Retina (tissue), 1 donor: ENCODE results near the gene PFDN6.

Experiments used
- DNase-seq: peaks from one replicate; pipeline ENCODE4 v3.0.0-alpha.2; 2016

PFDN6 gene

DNA sequence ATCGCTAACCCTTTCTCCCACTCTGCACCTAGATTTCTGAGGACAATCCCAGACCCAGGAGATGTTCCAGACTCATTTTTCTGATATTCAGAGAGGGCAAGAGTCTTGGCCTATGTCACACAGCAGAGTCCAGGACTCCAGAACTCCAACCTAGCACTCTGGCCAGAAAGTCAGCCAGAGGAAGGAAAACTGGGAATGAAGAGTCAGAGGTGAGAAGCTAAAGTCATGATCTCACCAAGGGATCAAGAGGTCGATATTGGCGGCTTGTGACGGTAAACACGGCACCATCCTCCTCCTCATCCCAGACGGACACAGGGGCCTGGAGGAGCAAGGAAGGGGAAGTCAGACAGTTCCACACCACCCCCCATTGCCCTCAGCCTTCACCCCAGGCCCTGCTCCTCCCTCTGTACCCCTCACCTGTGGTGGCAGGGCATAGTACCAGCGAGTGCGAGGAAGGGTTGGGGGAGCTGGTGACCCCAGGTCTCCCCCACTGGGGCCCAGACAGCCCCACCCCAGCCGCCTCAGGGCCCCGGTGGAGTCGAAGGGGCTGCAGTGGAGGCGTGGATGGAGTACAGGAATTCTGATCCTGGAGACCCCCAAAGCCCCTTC, 7.5 kb downstream of the PFDN6 start:
- DNase-seq, result no peak

DNA sequence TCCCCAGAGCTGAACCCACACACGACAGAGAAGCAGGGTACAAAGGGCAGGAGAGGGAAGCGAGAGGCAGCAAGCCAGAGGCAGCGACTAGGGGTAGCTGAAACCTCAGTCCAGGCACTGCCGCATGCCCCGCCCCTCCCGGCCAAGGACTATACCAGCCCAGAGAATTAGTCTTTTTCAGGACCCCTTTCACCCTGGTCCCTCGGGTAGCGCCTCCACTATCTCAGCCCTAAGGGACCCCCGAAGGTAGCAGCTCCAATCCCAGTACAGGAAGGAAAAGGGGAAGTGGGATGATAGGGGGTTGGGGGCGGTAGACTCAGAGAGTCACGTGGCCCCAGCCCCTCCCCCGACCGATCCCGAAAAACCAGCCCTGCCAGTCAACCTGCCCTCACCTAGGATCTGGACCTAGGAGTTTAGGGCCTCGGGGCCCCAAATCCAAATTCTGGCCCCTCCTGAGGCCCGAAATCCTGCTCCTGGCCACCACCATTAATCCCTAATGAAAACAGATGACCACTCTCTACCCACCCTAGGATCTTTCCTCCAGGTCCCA, 8.1 kb downstream of the PFDN6 start:
- DNase-seq, result peak; percentile 19

DNA sequence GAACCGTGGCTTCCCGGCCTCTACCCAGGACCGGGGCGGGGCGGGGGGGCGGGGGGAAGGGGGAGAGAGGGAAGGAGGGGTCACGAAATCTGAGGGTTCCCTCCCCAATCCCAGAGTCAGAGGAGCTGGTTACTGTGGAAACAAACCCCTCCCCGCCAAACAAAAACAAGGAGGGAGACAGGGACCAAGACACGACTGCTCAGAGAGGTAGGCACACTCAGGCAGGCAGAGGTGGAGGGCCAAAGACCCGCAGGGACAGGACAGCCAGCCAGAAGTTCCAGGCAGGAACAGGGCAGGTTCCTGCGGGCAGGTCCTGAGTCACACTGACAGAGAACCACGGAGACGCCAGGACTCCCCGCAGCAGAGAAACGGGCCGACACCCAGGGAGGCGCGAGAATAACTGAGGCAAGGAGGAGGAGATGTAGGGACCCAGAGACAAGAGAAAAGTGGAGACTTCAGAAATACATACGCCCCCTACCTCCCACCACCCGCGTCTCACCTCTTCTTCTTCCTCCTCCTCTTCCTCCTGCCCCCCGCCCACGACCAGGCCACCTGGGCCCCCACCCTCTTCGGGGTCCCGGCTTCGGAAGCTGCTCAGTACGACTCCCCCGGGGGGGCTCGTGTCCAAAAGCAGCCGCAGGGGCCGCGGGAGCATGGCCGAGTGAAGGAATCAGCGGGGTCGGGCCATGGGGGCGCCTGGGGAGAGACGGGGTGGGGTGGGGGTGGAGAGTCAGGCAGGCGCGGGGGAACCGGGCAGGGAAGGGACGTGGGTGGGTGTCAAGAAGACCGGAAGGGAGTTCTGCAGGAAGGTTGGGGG, 8.8 kb downstream of the PFDN6 start:
- peak; percentile 49 for DNase-seq

DNA sequence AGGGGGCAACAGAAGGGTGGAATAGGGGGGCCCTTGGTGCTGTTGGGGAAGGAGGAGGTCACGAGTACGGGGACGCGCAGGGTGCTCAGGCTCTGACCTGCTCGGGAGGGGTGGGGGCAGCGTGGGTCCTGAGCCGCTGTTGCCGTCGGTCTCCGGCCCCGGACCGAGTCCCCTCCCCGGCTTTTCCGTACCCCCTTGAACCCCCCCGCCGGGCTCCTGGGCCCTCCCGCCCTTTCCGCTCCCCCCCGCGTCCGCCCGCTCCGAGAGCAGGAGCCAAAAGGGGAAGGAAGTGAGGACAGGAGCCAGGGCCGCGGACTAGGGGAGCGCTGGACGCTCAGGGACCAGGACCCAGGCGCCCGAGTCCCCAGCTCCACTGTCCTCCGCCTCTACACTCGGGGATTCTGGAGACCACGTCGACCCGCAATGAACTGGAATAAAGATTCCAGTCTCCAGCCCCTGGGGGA, 9.4 kb downstream of the PFDN6 start, which contains the start of gene RGL2:
Gene RGL2, minus strand, starts transcription at position 170 of the 464 bp plus-strand sequence. CDS start 332 bp downstream, outside the sequence.
- no peak for DNase-seq

DNA sequence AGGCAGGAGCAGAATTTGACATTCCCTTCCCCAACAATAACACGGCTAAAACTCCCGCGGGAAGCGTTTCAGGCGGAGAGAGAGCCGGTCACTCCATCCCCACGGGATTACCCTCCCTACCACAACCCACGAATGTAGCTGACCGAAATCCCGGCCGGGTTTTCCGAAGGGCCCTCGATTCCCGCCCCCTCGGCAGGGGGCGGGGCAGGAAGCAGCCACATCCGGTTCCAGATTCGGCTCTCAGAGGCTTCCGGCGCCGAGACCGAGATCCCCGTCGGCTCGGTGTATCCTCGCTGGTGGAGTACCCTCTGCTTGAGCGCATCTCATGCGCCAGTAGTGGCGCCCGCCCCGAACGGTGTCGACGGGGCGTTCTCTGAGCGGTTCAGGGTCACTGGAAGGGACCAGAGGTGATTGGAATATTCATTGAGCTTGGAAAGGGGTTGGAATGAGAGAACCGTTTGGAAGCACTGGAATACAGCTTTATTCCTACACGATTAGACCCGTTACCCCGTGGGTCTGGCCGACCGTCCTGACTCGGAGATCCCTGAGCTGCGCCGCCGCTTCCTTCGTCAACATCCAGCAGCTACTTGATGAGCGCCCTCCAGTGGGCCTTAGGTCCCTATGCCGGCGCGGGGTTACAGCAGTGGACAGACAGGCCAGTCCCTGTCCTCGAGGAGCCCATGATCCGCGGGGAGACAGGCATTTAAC, 10.0 kb downstream of the PFDN6 start:
- DNase-seq, result peak; percentile 96

DNA sequence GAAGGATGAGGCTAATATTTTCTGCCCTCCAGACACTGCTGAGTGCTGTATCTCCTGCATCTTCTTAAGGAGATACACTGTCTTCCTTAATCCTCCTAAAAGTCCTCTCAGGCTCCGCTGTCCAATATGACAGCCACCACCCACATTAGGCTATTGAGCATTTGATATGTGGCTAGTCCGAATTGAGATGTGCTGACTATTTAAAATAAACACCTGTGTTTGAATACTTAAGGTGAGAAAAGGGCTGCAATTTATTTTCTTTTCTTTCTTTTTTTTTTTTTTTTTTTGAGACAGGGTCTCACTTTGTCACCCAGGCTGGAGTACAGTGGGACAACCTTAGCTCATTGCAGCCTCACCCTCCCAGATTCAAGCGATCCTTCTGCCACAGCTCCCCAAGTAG, 12.5 kb downstream of the PFDN6 start:
- no peak for DNase-seq

DNA sequence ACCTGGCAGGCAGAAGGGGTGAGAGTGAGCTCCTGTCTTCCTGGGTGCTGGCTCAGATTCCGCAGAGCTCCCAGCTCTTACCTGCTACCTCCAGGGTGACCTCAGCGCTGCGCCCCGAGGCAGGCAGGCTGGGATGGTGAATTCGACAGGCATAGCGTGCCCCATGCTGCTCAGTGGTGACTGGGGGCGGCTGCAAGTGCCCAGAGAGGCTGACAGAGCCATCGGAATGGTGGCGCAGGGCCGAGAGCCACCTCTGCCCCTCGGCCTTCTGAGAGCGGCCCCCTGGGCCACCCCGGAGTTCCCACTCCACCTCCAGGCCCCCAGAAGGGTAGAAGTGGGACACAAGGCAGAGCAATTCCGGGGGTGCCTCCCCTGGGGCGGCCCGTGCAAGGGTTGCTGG, 14.8 kb downstream of the PFDN6 start:
- DNase-seq, result no peak

DNA sequence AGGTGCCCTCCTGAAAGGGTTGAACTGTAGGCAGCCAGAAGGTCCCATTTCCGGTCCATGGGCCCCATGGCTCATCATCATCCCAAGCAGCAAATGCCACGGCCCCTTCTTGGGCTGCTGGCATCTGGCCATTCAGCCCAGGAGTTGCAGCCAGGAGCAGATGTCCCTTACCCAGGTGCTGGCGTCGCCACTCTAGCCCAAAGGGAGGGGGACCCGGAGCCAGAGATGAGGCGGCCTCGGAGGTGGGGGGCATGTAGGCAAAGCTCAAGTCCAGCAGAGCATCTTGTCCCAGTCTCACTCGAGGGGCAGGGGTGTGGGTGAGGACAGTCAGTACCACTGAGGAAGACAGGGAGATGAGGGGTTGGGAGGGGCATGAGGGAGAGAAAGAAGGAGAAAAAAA, 15.7 kb downstream of the PFDN6 start:
- no peak for DNase-seq

DNA sequence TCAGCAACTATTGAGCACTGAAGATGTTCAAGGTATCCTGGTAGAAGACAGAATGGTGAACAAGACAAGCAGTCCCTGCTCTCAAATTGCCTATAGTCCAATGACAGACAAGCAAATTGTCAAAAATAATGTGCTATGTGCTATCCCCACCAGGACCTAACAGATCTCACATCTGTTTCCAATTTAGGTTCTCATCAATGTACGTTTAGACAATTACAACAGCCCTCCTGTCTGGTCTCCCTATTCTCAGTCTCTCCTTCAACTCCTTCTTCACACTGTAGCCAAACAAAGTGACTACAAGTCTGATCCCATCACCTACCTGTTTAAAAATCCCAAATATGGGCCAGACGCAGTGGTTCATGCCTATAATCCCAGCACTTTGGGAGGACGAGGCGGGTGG, 17.0 kb downstream of the PFDN6 start:
- no peak for DNase-seq

DNA sequence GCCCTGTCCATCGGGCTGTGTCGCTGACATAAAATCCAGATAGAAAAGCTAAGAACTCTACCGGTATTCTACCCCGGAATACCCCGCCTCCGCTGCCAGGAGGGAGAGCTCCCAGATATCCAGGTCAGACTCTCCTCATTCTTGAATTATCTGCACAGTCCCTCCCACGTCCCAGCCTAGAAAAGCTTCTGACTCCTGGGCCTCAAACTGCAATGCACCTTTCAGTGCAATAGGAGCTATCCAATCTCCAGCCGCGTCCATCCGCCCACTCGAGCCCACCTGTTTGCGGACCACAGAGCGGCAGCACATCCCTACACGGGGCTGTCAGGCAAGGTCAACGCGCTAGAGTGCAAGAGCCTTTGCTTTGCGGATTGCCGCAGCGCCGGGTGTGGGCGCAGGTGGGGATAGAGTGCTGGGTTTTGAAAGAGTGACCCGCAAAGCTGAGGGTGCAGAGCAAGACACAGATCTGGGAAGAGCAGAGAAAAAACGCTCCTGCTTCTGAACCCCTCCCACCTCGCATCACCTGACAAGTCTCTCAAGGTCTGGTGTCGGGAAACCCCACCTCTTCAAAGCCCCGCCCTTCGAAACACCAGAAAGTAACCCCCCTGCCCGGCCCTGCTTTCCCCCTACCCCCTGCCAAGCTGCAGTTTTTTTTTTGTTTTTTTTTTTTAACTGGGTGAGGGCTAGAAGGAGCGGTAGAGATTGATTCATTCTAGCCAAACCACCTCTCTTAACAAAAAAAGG, 23.1 kb downstream of the PFDN6 start:
- DNase-seq, result no peak

DNA sequence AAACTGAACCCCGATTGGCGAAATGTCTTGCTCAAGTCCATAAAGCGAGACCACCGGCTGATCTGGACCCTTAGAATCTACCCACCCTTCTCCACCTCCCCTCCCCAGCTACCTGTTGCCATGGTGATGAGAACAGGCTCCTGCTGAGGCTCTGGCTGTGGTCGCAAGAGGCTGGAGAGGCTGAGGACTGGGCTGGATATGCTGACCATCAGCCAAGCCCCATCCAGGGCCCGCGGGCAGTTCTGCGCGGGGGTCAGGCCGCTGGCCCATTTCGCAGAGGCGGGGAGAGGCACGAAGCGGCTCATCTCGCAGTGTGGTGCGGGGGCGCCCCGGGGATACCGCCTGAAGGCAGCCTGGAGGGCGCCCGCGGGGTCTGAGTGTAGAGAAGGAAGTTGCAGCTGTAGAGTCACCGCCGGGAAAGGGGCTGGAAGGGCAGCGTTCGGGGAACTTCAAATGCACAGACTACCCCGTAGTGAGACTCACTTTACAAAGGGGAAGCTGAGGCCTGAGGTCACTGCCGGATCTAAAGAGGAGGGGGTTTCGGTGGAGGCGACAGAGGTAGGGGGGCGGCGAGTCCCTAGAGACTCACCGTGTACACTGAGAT, 23.8 kb downstream of the PFDN6 start:
- peak; percentile 77 for DNase-seq

DNA sequence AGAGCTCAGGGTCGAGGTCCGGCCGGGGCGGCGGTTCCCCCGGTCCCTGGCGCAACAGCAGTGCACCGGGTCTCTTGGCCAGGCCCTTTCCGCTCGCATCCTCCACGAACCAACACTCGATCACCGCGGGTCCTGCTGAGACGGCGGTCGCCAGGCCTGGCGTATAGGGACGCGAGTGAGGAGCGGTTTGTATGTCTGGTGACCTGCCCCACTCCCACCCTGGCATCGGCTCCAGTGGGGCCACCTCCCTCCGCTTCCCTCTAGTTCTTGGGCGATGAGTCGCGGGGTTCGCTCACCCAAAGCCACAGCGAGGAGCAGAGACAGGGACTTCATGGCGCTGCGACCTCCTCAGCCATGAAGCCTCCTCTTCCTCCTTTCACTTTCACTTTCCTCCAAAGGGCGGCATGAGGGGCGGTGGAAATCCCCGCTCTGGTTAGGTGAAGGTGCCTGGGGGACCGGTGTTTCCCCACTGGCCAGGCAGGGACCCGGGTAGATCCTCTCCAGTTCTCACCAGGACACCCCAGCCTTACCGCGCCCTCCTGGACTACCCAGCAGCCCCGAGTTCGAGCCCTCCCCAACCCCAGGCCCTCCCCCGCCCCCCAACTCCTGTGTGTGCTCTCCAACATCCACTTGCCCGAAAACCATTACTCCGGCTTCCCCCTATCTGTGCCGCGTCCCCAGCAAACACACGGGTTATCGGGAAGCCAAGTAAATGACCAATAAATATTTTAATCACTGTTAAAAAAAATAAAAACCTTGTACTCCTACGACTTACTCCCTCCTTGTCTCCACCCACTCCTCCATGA, 24.5 kb downstream of the PFDN6 start, which contains the start of gene TAPBP:
Gene TAPBP, minus strand, starts transcription at position 370 of the 806 bp plus-strand sequence. Its CDS starts 37 bp downstream, at position 333.
- peak; percentile 84 for DNase-seq

DNA sequence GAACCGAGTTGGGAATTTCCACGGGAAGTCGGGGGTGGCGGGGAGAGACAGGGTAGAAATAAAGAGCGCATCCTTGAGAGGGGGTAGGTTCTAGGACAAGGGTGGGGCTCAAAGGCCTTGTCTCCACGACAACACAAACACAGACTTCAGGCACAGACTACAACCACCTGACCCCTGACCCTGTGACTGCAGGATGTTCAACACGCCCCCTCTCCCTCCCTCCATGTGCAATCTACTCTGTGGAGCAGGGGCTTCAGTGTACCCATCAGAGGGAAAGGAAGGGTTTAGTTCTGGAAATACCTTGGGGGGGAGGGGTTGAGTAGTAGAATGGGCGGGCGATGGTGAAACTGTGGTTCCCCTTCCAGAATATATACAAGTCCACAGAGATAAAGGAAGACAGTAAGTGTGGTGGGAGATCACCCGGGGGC, 25.1 kb downstream of the PFDN6 start:
- DNase-seq, result peak; percentile 40

DNA sequence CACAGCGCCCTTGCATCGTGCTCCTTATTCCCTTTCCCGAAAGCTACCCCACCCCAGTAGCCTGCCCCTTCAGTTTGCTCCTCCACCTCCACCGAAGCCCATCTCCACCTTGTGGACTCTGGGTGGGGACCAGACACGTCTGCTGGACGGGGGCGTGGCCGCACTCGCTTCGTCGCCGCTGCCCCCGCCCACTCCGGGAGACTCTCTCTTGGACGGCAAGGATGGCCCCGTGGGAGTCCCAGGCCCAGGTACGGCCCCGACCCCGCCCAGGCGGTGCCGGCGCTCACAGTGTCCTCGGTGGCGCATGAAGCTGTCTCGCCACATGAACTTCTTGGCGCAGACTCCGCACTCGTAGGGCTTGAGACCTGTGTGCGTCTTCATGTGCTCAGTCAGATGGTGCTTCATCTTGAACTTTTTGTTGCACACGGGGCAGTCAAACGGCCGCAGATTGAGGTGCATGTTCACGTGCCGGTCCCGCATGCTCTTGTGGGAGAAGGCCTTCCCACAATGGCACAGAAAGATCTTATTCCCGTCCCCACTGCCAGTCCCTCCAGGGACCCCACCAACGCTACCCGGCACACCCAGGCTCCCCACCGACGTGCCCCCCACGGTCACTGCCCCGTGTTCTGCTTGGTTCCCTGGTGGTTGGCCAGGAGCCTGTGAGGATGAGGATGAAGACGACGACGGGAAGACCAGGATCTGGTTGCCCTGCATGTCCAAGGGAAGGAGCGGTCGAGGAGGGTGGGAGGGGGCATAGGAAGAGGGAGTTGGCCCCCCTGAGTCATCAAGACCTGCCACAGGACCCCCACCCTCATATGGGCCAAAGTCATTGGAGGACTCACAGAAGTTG, 25.8 kb downstream of the PFDN6 start:
- DNase-seq, result peak; percentile 20

DNA sequence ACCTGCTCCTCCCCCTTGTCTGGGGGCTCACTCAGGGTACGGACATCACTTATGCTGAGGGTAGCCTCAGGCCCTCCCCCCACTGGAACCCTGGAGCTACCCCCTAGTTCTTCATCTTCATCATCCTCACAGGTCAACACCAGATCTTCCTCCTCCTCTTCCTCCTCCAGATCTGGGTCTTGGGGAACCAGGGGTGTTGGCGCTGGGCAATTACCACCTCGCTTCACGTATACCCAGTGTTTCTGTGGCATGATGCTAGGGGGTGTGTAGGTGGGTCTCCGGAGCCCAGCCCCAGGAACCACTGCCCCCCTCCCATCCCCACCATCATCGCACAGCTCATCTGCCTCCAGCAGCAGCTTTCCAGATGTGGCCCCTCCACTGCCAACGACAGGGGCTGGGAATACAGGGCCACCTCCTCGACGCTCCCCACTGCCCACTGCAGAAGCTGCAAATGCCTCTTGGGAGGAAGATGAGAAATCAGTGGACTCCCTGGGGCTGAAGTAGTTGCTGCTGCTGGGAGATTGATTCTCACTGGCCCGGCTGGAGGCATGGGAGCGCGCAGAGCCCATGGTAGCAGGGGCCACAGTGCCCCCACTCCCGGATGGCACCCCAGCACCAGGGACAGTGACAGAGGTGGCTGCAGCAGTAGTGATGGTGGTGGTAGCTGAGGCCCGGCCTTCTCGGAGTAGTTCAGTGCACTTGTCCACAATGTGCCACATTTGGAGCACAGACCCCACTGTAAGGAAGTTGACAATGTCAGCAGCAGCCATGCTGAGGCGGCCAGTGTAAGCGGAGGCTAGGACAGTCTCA, 26.6 kb downstream of the PFDN6 start:
- no peak for DNase-seq

DNA sequence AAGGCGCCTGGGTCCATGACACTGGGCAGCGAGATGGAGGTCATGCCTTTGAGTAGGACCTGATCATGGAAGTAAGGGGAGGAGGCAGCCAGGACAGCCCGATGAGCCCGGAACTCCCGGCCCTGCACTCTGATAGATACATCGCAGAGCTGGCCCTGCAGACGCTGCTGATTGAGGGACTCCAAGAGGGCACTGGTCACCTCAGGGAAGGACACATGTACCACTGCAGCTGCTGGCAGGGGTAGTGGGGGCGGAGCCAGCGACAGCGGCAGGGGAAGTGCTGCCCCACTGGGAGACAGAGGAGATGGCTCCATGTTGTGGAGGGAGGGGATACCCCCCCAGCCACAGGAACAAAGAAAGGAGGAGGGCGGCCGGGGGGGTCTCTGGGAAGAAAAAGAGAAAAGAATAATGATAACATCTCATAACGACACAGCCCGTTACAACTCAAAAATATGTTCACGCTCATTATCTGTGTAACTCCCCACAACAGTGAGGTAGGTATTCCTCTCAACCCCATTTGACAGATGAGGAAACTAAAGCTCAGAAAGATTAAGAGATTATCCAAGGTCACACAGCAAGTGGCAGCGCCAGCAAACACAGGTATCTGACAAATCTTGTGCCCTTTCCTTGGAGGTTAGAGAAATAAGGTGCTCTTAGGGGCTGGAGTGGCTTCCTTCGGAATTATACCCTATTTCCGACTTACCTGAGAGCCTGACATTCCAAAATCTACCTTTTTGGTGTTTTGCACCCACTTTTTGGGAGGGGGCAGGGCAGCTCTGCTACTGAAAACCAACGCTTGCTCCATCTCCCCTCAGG, 27.4 kb downstream of the PFDN6 start:
- DNase-seq, result peak; percentile 18

DNA sequence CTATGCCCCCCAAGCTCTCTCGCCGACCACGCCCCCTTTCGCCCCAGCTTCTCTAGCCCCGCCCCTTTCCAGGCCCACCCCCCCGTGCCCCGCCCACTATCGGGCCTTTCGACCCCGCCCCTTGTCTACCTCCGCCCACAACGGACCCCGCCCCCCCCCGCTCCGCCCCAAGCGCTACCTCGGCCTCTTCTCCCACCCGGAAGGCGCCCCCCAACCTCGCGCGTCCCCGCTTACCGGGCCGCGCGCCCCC, 27.9 kb downstream of the PFDN6 start:
- DNase-seq, result no peak

DNA sequence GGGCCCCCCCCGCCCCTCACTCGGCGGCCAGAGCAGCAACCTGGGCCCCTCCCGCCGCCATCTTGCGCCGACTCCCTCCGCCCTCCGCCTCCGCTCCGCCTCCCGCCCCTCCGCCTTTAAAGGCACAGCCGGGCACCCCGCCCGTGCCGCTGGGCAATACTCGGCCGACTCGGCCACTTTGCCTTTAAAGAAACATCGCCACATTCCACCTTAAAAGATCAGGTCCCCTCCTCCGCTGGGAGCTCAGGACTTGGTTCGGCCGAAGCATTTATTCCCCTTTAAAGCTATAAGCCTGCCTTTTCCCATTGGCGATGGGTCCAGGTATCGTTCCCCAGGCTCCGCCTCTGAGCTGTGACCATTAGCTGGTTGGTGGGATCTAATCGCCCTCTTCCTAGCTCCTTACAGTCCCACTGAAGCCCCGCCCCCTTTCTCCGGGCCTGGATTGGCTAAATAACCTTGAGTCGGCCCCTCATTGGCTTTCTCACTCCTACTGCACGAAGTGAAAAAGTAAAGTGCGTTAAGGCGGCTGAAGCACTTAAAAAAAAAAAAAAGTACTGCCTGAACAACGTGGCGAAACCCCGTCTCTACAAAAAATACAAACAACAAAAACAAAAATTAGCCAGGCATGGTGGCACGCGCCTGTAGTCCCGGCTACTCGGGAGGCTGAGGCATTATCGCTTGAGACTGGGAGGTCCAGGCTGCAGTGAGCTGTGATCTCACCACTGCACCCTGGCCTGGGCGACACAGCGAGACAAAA, 28.4 kb downstream of the PFDN6 start, which contains the start of gene ZBTB22:
Gene ZBTB22, minus strand, starts transcription at position 76 of the 757 bp plus-strand sequence. CDS start 828 bp downstream, outside the sequence.
- peak; percentile 98 for DNase-seq
